Posterior vena cava (tissue), 2 donors: Measurements from ENCODE around the gene EEPD1. TPM values are rescaled to one million over a fixed set of nuclear protein-coding genes. Genes with fewer than 3 reads are reported as not detected.

Source experiments
- DNase-seq: peaks from one replicate; pipeline ENCODE4 v3.0.0-alpha.2; 2020; ENCODE audit warnings: low spot score
- intact Hi-C, 2 donors: fragments of 100-400 bp; cut with DNase I; formaldehyde crosslinking; loops; one replicate each; pipeline versions ENCODE4 v1.14.1 to v1.14.2; 2022 to 2023
- total RNA-seq, 2 donors: library from RNA; stranded (reverse); fragmentation: NEBNext Ultra II Directional; extraction: Animal tissue kit (Norgen Biotek cat#: 25700); gene quantifications; one replicate each; pipeline ENCODE4 v1.2.1, GENCODE V29; 2021
- donor health status: DM: yes; HTN: yes; CAD: no.
- donor health status: DM: yes; HTN: yes; CAD: no.

The EEPD1 gene
- total RNA-seq, 2 donors from 2014 or later: 9.7 to 10.4 TPM

GRCh38 chr7:36283711-36284130, 130.7 kb downstream of the EEPD1 start:
- intact Hi-C loops: no loop called here
- DNase-seq: peak; percentile 92

- intact Hi-C loops: loop anchor here in 1 of 2 donors (5.0 kb wide), 1 partner anchor 127 kb away; no protein-coding TSS in a partner anchor
- no peak for DNase-seq
Observed at GRCh38 chr7:36284456-36285090, 131.5 kb downstream of the EEPD1 start.

GRCh38 chr7:36285276-36285675, 132.2 kb downstream of the EEPD1 start:
- intact Hi-C loops: loop anchor here in 1 of 2 donors (5.0 kb wide), 1 partner anchor 128 kb away; no protein-coding TSS in a partner anchor

GRCh38 chr7:36286226-36286625, 133.2 kb downstream of the EEPD1 start:
- intact Hi-C loops: loop anchor here in 1 of 2 donors (5.0 kb wide), 1 partner anchor 129 kb away; no protein-coding TSS in a partner anchor
- DNase-seq: no peak

More at GRCh38 chr7:36285276-36285675, 132.2 kb downstream of the EEPD1 start:
- no peak for DNase-seq

- DNase-seq: no peak
- intact Hi-C loops: loop anchor here in 1 of 2 donors (5.0 kb wide), 1 partner anchor 129 kb away; no protein-coding TSS in a partner anchor
Observed at GRCh38 chr7:36286688-36287087, 133.6 kb downstream of the EEPD1 start.

- DNase-seq: no peak
- intact Hi-C loops: loop anchor here in 1 of 2 donors (5.0 kb wide), 1 partner anchor 130 kb away; no protein-coding TSS in a partner anchor
Observed at GRCh38 chr7:36287371-36288241, 134.6 kb downstream of the EEPD1 start.

- intact Hi-C loops: loop anchor here in 1 of 2 donors (5.0 kb wide), 1 partner anchor 131 kb away; no protein-coding TSS in a partner anchor
- no peak for DNase-seq
Observed at GRCh38 chr7:36288501-36288900, 135.4 kb downstream of the EEPD1 start.

- intact Hi-C loops: loop anchor here (2.0 to 5.0 kb wide), 3 partner anchors 133 to 305 kb away; no protein-coding TSS in a partner anchor
Observed at GRCh38 chr7:36289833-36290661, 137.0 kb downstream of the EEPD1 start.

GRCh38 chr7:36291387-36292316, 138.6 kb downstream of the EEPD1 start:
- DNase-seq: peak; percentile 95
- intact Hi-C loops: loop anchor here (2.0 kb wide), 2 partner anchors 305 to 307 kb away; no protein-coding TSS in a partner anchor

More at GRCh38 chr7:36289833-36290661, 137.0 kb downstream of the EEPD1 start:
- no peak for DNase-seq

- intact Hi-C loops: no loop called here
- DNase-seq: no peak
Observed at GRCh38 chr7:36295090-36295489, 142.0 kb downstream of the EEPD1 start.

- no peak for DNase-seq
- intact Hi-C loops: no loop called here
Observed at GRCh38 chr7:36296284-36296683, 143.2 kb downstream of the EEPD1 start.

GRCh38 chr7:36297364-36298009, 144.4 kb downstream of the EEPD1 start:
- no peak for DNase-seq
- intact Hi-C loops: no loop called here

GRCh38 chr7:36298106-36298505, 145.1 kb downstream of the EEPD1 start:
- intact Hi-C loops: no loop called here
- no peak for DNase-seq

GRCh38 chr7:36299223-36299774, 146.2 kb downstream of the EEPD1 start:
- intact Hi-C loops: no loop called here
- no peak for DNase-seq

- DNase-seq: no peak
- intact Hi-C loops: no loop called here
Observed at GRCh38 chr7:36299823-36300341, 146.8 kb downstream of the EEPD1 start.

GRCh38 chr7:36300696-36301350, 147.8 kb downstream of the EEPD1 start:
- intact Hi-C loops: no loop called here
- DNase-seq: no peak
